HEK293 (cell line): ENCODE measurements around the gene HRK.
A peak's percentile ranks its signal among the peaks of the same experiment; 100 is the strongest.

Experiments used
- GLI4 ChIP-seq: fragments of 450-650 bp; formaldehyde crosslinking; IDR thresholded peaks from 2 replicates; pipeline ENCODE4 v1.5.1; 2016; ENCODE audit warnings: missing biosample characterization, missing genetic modification characterization
- HOXC10 ChIP-seq: sonication (generic); formaldehyde crosslinking; IDR thresholded peaks from 2 replicates; pipeline ENCODE4 v1.8.1; 2023; ENCODE audit warnings: mild to moderate bottlenecking, missing genetic modification reagents
- PRDM1 ChIP-seq: fragments of 450-650 bp; formaldehyde crosslinking; IDR thresholded peaks from 2 replicates; pipeline ENCODE4; 2016; ENCODE audit warnings: missing biosample characterization, missing genetic modification characterization
- PRDM2 ChIP-seq: fragments of 450-650 bp; formaldehyde crosslinking; IDR thresholded peaks from 2 replicates; pipeline ENCODE4 v1.5.1; 2016; ENCODE audit warnings: missing biosample characterization, missing genetic modification characterization, borderline replicate concordance
- SCRT1 ChIP-seq: fragments of 450-650 bp; formaldehyde crosslinking; IDR thresholded peaks from 2 replicates; pipeline ENCODE4 v1.5.1; 2016; ENCODE audit warnings: missing biosample characterization, missing genetic modification characterization, borderline replicate concordance
- WT1 ChIP-seq: fragments of 450-650 bp; formaldehyde crosslinking; IDR thresholded peaks from 2 replicates; pipeline ENCODE4 v1.5.1; 2016; ENCODE audit warnings: missing biosample characterization, missing genetic modification characterization
- ZBTB1 ChIP-seq: fragments of 450-650 bp; formaldehyde crosslinking; IDR thresholded peaks from 2 replicates; pipeline ENCODE4 v1.5.1; 2016; ENCODE audit warnings: missing biosample characterization, missing genetic modification characterization
- ZBTB21 ChIP-seq: fragments of 450-650 bp; formaldehyde crosslinking; IDR thresholded peaks from 2 replicates; pipeline ENCODE4 v1.5.1; 2017; ENCODE audit warnings: missing biosample characterization, missing genetic modification characterization
- ZBTB7A ChIP-seq: fragments of 450-650 bp; formaldehyde crosslinking; IDR thresholded peaks from 2 replicates; pipeline ENCODE4 v1.5.1; 2016; ENCODE audit warnings: low read depth, missing biosample characterization, missing genetic modification characterization
- ZFP41 ChIP-seq: fragments of 450-650 bp; formaldehyde crosslinking; IDR thresholded peaks from 2 replicates; pipeline ENCODE4 v1.5.1; 2016; ENCODE audit warnings: missing biosample characterization, missing genetic modification characterization, borderline replicate concordance
- ZNF112 ChIP-seq: fragments of 450-650 bp; formaldehyde crosslinking; IDR thresholded peaks from 2 replicates; pipeline ENCODE4 v1.5.0; 2017; ENCODE audit warnings: missing biosample characterization, missing genetic modification characterization
- ZNF138 ChIP-seq: fragments of 450-650 bp; formaldehyde crosslinking; IDR thresholded peaks from 2 replicates; pipeline ENCODE4 v1.5.1; 2016; ENCODE audit warnings: missing biosample characterization, missing genetic modification characterization, borderline replicate concordance
- ZNF146 ChIP-seq: fragments of 450-650 bp; formaldehyde crosslinking; IDR thresholded peaks from 2 replicates; pipeline ENCODE4 v1.5.1; 2016; ENCODE audit warnings: missing biosample characterization, missing genetic modification characterization
- ZNF175 ChIP-seq: fragments of 450-650 bp; formaldehyde crosslinking; IDR thresholded peaks from 2 replicates; pipeline ENCODE4 v1.5.1; 2016; ENCODE audit warnings: missing biosample characterization, missing genetic modification characterization
- ZNF19 ChIP-seq: fragments of 450-650 bp; formaldehyde crosslinking; IDR thresholded peaks from 2 replicates; pipeline ENCODE4; 2016; ENCODE audit warnings: missing biosample characterization, missing genetic modification characterization, low read depth
- ZNF341 ChIP-seq: fragments of 450-650 bp; formaldehyde crosslinking; IDR thresholded peaks from 2 replicates; pipeline ENCODE4; 2016; ENCODE audit warnings: low read depth, missing biosample characterization, missing genetic modification characterization
- ZNF423 ChIP-seq: fragments of 450-650 bp; formaldehyde crosslinking; IDR thresholded peaks from 2 replicates; pipeline ENCODE4 v1.5.1; 2016; ENCODE audit warnings: missing biosample characterization, missing genetic modification characterization
- ZNF426 ChIP-seq: fragments of 450-650 bp; formaldehyde crosslinking; IDR thresholded peaks from 2 replicates; pipeline ENCODE4 v1.5.1; 2017; ENCODE audit warnings: missing biosample characterization, missing genetic modification characterization, mild to moderate bottlenecking, inconsistent platforms, moderate library complexity
- ZNF514 ChIP-seq: fragments of 450-650 bp; formaldehyde crosslinking; IDR thresholded peaks from 2 replicates; pipeline ENCODE4 v1.5.1; 2016; ENCODE audit warnings: missing biosample characterization, missing genetic modification characterization
- ZNF548 ChIP-seq: fragments of 450-650 bp; formaldehyde crosslinking; IDR thresholded peaks from 2 replicates; pipeline ENCODE4 v1.5.1; 2016; ENCODE audit warnings: missing biosample characterization, missing genetic modification characterization
- ZNF580 ChIP-seq: fragments of 450-650 bp; formaldehyde crosslinking; IDR thresholded peaks from 2 replicates; pipeline ENCODE4 v1.5.1; 2016; ENCODE audit warnings: missing biosample characterization, missing genetic modification characterization
- ZNF747 ChIP-seq: fragments of 450-650 bp; formaldehyde crosslinking; IDR thresholded peaks from 2 replicates; pipeline ENCODE4 v1.5.1; 2016; ENCODE audit warnings: missing biosample characterization, missing genetic modification characterization
- ZNF785 ChIP-seq: fragments of 450-650 bp; formaldehyde crosslinking; IDR thresholded peaks from 2 replicates; pipeline ENCODE4 v1.5.1; 2016; ENCODE audit warnings: missing biosample characterization, missing genetic modification characterization
- ZNF792 ChIP-seq: fragments of 450-650 bp; formaldehyde crosslinking; IDR thresholded peaks from 2 replicates; pipeline ENCODE4 v1.5.1; 2016; ENCODE audit warnings: missing biosample characterization, missing genetic modification characterization
- ZNF837 ChIP-seq: fragments of 450-650 bp; formaldehyde crosslinking; IDR thresholded peaks from 2 replicates; pipeline ENCODE4 v1.5.1; 2016; ENCODE audit warnings: missing biosample characterization, missing genetic modification characterization
- TF ChIP-seq, protein P1 (sequence below): fragments of 450-650 bp; formaldehyde crosslinking; IDR thresholded peaks from 2 replicates; pipeline ENCODE4 v1.5.1; 2017; ENCODE audit warnings: missing biosample characterization, missing genetic modification characterization
- TF ChIP-seq, protein P2 (sequence below): fragments of 450-650 bp; formaldehyde crosslinking; IDR thresholded peaks from 2 replicates; pipeline ENCODE4 v1.5.1; 2016; ENCODE audit warnings: missing biosample characterization, missing genetic modification characterization
- TF ChIP-seq, protein P3 (sequence below): fragments of 450-650 bp; formaldehyde crosslinking; IDR thresholded peaks from 2 replicates; pipeline ENCODE4 v1.5.1; 2016; ENCODE audit warnings: missing biosample characterization, missing genetic modification characterization

Gene HRK

GRCh38 chr12:116916714-116917114 lies 35.5 kb upstream of the HRK start (continued):
- TF ChIP-seq ZNF548 (tag by site-specific recombination) (peak; percentile 50), ZBTB7A (0 out of 2 replicates have a peak, but pooled peaks have one; percentile 70), ZNF837 (0 out of 2 replicates have a peak, but pooled peaks have one; percentile 69), HOXC10 (CRISPR knock-in tag) (no peak), ZNF792 (tag by site-specific recombination) (peak; percentile 86), ZNF146 (tag by site-specific recombination) (peak; percentile 21; the same call in 1 of the 2 replicates), ZNF747 (tag by site-specific recombination) (peak; percentile 95; the same call in 1 of the 2 replicates), SCRT1 (tag by site-specific recombination) (0 out of 2 replicates have a peak, but pooled peaks have one; percentile 27), ZNF112 (peak; percentile 62; the same call in 1 of the 2 replicates), ZNF175 (tag by site-specific recombination) (no peak), ZFP41 (tag by site-specific recombination) (no peak), PRDM1 (tag by site-specific recombination) (peak; percentile 82), ZNF138 (tag by site-specific recombination) (no peak), WT1 (tag by site-specific recombination) (no peak), ZNF341 (no peak), ZNF19 (tag by site-specific recombination) (peak; percentile 71; the same call in 1 of the 2 replicates), ZNF514 (tag by site-specific recombination) (no peak), ZBTB1 (tag by site-specific recombination) (peak; percentile 78; the same call in 1 of the 2 replicates), ZNF426 (tag by site-specific recombination) (no peak), GLI4 (peak; percentile 98), ZBTB21 (tag by site-specific recombination) (peak; percentile 88), ZNF423 (peak; percentile 61; the same call in 1 of the 2 replicates), ZNF785 (tag by site-specific recombination) (peak; percentile 97), PRDM2 (no peak), ZNF580 (tag by site-specific recombination) (peak; percentile 97)
- TF ChIP-seq, protein P1, sequence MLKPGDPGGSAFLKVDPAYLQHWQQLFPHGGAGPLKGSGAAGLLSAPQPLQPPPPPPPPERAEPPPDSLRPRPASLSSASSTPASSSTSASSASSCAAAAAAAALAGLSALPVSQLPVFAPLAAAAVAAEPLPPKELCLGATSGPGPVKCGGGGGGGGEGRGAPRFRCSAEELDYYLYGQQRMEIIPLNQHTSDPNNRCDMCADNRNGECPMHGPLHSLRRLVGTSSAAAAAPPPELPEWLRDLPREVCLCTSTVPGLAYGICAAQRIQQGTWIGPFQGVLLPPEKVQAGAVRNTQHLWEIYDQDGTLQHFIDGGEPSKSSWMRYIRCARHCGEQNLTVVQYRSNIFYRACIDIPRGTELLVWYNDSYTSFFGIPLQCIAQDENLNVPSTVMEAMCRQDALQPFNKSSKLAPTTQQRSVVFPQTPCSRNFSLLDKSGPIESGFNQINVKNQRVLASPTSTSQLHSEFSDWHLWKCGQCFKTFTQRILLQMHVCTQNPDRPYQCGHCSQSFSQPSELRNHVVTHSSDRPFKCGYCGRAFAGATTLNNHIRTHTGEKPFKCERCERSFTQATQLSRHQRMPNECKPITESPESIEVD: no peak
- TF ChIP-seq, protein P2, sequence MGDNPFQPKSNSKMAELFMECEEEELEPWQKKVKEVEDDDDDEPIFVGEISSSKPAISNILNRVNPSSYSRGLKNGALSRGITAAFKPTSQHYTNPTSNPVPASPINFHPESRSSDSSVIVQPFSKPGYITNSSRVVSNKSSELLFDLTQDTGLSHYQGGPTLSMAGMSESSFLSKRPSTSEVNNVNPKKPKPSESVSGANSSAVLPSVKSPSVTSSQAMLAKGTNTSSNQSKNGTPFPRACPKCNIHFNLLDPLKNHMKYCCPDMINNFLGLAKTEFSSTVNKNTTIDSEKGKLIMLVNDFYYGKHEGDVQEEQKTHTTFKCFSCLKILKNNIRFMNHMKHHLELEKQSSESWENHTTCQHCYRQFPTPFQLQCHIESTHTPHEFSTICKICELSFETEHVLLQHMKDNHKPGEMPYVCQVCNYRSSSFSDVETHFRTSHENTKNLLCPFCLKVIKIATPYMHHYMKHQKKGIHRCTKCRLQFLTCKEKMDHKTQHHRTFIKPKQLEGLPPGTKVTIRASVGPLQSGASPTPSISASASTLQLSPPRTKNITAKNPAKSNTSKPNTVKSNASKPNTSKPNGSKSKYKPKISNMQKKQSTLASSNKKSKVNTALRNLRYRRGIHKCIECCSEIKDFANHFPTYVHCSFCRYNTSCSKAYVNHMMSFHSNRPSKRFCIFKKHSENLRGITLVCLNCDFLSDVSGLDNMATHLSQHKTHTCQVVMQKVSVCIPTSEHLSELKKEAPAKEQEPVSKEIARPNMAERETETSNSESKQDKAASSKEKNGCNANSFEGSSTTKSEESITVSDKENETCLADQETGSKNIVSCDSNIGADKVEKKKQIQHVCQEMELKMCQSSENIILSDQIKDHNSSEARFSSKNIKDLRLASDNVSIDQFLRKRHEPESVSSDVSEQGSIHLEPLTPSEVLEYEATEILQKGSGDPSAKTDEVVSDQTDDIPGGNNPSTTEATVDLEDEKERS: no peak
- TF ChIP-seq, protein P3, sequence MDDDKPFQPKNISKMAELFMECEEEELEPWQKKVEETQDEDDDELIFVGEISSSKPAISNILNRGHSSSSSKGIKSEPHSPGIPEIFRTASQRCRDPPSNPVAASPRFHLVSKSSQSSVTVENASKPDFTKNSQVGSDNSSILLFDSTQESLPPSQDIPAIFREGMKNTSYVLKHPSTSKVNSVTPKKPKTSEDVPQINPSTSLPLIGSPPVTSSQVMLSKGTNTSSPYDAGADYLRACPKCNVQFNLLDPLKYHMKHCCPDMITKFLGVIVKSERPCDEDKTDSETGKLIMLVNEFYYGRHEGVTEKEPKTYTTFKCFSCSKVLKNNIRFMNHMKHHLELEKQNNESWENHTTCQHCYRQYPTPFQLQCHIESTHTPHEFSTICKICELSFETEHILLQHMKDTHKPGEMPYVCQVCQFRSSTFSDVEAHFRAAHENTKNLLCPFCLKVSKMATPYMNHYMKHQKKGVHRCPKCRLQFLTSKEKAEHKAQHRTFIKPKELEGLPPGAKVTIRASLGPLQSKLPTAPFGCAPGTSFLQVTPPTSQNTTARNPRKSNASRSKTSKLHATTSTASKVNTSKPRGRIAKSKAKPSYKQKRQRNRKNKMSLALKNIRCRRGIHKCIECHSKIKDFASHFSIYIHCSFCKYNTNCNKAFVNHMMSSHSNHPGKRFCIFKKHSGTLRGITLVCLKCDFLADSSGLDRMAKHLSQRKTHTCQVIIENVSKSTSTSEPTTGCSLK (tag by site-specific recombination): no peak
